ENCODE results near the gene CADM4.

Gene CADM4

DNA sequence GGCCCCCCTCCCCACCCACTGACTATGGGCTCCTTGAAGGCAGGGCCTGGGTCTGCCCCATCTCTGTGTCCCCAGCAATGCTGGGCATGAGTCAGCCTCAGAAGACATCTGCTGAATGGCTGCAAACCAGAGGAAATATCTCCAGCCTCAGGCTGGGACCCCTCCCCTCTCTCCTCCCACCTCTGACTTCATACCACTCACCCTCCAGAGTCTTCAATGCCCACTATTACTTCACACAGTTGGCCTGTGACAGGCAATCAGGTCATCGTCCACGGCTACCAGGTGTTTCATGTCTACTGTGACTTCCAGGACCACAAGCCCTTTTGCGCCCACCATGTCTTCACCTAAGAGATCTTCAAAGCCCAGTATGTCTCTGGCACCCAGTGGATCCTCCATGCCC is 27.9 kb downstream of the CADM4 start, which contains the start of gene SRRM5:
SRRM5 (plus strand) TSS at position 301 of the 400 bp plus-strand sequence; CDS start at position 335, 34 bp downstream.
- DNase-seq (ENCODE audit: low read depth), result no peak
- TF ChIP-seq, protein P1, sequence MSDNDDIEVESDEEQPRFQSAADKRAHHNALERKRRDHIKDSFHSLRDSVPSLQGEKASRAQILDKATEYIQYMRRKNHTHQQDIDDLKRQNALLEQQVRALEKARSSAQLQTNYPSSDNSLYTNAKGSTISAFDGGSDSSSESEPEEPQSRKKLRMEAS (IDR thresholded peaks at IDR 0.05; ENCODE audit: low read depth, low read length), result no peak
- TF ChIP-seq MYC (IDR thresholded peaks at IDR 0.05; ENCODE audit: low read depth, low read length), result no peak
- TF ChIP-seq, protein P2, sequence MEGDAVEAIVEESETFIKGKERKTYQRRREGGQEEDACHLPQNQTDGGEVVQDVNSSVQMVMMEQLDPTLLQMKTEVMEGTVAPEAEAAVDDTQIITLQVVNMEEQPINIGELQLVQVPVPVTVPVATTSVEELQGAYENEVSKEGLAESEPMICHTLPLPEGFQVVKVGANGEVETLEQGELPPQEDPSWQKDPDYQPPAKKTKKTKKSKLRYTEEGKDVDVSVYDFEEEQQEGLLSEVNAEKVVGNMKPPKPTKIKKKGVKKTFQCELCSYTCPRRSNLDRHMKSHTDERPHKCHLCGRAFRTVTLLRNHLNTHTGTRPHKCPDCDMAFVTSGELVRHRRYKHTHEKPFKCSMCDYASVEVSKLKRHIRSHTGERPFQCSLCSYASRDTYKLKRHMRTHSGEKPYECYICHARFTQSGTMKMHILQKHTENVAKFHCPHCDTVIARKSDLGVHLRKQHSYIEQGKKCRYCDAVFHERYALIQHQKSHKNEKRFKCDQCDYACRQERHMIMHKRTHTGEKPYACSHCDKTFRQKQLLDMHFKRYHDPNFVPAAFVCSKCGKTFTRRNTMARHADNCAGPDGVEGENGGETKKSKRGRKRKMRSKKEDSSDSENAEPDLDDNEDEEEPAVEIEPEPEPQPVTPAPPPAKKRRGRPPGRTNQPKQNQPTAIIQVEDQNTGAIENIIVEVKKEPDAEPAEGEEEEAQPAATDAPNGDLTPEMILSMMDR (IDR thresholded peaks at IDR 0.05; ENCODE audit: low read depth, low read length), result no peak
- TF ChIP-seq POLR2A (IDR thresholded peaks at IDR 0.05; ENCODE audit: extremely low read depth, insufficient read length), result no peak
- H3K4me3 ChIP-seq (ENCODE audit: low read depth, low read length), result no peak within 1 kb of the TSS

DNA sequence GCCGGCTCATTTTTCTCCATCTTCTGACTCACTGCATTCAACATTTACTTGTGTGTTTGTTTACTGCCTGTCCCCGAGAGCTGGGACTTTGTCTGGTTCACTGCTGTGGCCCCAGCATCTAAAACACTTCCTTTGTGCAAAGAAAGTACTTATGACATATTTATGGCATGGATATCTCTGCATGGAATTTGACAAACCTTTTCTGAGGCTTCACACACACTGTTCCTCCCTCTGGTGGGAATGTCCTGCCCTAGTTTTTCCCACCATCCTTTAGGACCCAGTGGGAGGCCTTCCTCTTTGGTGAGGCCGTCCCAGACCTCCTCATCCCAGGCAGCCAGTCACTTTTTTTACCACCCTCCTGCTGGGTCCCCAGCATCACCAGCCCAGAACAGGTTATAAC is 29.2 kb downstream of the CADM4 start:
- TF ChIP-seq MYC (IDR thresholded peaks at IDR 0.05; ENCODE audit: low read depth, low read length), result no peak
- TF ChIP-seq, protein P1 (IDR thresholded peaks at IDR 0.05; ENCODE audit: low read depth, low read length), result no peak
- TF ChIP-seq POLR2A (IDR thresholded peaks at IDR 0.05; ENCODE audit: extremely low read depth, insufficient read length), result no peak
- TF ChIP-seq, protein P2 (IDR thresholded peaks at IDR 0.05; ENCODE audit: low read depth, low read length), result no peak
- no peak for DNase-seq (ENCODE audit: low read depth)
- no peak overlapping the region for H3K4me3 ChIP-seq (ENCODE audit: low read depth, low read length)

DNA sequence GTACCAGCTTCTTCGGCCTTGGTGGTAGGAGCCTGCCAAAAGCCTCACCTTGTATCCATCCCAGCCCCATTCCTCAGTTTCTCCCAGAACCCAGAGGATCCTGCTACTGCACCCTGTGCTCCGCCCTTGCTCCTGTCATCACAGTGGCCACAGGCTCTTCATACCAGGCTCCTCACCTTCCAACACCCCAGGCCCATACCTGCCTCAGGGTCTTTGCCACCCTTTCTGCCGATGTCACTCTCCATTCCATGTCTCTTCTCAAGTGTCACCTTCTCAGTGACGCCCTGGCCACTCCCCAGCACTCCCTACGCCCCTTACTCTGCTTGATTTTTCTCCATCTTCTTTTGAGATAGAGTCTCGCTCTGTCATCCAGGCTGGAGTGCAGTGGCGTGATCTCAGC is 29.8 kb downstream of the CADM4 start:
- H3K4me3 ChIP-seq (ENCODE audit: low read depth, low read length), result no peak overlapping the region
- TF ChIP-seq, protein P2 (IDR thresholded peaks at IDR 0.05; ENCODE audit: low read depth, low read length), result no peak
- TF ChIP-seq, protein P1 (IDR thresholded peaks at IDR 0.05; ENCODE audit: low read depth, low read length), result no peak
- TF ChIP-seq MYC (IDR thresholded peaks at IDR 0.05; ENCODE audit: low read depth, low read length) (no peak), POLR2A (IDR thresholded peaks at IDR 0.05; ENCODE audit: extremely low read depth, insufficient read length) (no peak)
- DNase-seq (ENCODE audit: low read depth), result no peak

DNA sequence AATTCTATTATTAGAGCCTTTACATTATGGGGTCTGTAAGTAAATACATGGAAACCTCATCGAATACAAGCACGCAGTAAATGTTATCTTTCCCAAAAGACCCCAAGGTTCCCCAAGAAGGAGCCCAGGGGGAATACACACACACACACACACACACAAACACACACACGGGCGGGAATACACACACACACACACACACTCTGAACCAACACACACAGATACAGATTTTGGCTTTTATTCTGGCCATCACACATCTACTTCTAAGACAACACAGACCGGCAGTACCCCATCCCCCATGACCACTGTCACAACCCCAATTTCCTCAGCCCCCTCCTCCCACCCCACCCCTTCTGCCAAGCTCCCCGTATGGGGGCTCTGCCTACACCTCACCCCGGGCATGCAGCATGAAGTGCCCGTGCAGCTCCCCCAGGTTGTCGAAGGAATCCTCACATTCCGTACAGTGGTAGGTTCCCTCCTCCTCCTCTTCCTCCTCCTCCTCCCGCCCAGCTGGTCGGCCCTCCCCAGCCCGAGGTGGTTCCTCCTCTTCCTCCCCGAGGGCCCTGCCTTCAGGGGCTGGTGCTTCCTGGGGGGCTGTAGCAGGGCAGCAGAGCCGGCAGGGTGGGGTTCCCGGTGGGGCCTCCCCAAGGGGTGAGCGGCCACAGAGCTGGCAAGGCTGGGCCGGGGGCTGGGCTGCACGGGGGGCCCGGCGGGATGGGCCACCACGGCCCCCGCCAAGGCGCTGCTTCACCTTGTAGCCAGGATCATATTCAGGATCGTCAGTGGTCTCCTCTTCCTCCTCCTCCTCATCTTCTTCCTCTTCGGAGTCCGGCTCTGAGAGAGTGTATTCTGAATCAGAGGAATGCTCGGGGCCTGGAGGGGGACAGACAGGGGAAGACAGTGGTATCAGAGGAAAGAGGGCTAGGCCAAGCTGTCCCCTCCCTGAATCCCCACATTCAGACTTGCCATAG is 32.1 kb downstream of the CADM4 start:
- DNase-seq (ENCODE audit: low read depth), result no peak
- TF ChIP-seq, protein P1 (IDR thresholded peaks at IDR 0.05; ENCODE audit: low read depth, low read length), result no peak
- no peak for TF ChIP-seq POLR2A (IDR thresholded peaks at IDR 0.05; ENCODE audit: extremely low read depth, insufficient read length)
- TF ChIP-seq MYC (IDR thresholded peaks at IDR 0.05; ENCODE audit: low read depth, low read length), result no peak
- TF ChIP-seq, protein P2 (IDR thresholded peaks at IDR 0.05; ENCODE audit: low read depth, low read length), result no peak
- no peak overlapping the region for H3K4me3 ChIP-seq (ENCODE audit: low read depth, low read length)

DNA sequence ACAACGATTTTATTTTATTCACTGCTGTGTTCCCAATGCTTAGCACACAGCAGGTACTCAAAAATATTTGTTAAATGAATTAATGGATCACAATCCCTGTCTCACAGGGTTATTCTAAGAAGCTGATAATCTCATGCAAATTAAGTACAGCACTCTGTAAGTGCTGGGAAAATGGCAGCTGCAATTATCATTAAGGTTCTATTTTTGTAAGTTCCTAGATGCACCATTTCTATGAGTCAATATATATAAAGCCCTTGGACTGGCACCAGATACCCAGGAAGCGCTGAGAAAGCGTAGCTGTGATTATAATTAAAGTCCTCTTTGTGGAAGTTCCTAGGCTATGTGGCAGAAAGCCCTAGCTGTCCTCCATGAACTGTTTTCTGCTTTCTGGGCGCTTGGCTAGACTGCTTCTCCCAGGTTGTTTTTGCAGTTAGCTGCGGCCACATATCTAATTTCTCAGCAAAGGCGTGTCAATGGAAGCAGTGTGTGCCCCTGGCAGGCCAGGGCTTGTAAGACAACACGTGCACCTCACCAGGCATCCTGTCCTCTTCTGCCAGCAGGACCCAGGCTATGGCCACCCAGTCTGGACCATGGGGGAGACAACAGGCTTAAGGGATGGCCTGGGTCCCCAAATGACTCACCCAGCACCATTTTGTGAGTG is 33.0 kb downstream of the CADM4 start:
- DNase-seq (ENCODE audit: low read depth), result no peak
- no peak overlapping the region for H3K4me3 ChIP-seq (ENCODE audit: low read depth, low read length)
- no peak for TF ChIP-seq POLR2A (IDR thresholded peaks at IDR 0.05; ENCODE audit: extremely low read depth, insufficient read length)
- TF ChIP-seq MYC (IDR thresholded peaks at IDR 0.05; ENCODE audit: low read depth, low read length), result no peak
- TF ChIP-seq, protein P2 (IDR thresholded peaks at IDR 0.05; ENCODE audit: low read depth, low read length), result no peak
- TF ChIP-seq, protein P1 (IDR thresholded peaks at IDR 0.05; ENCODE audit: low read depth, low read length), result no peak

All from NB4 (cell line).